ENCODE measurements around the gene LMBRD2.
"Not testable (repeated sequence)": the region's sequence is repeated elsewhere in the genome, so short reads cannot be mapped to it uniquely, and the experiment has no call there.

Gene LMBRD2

DNA sequence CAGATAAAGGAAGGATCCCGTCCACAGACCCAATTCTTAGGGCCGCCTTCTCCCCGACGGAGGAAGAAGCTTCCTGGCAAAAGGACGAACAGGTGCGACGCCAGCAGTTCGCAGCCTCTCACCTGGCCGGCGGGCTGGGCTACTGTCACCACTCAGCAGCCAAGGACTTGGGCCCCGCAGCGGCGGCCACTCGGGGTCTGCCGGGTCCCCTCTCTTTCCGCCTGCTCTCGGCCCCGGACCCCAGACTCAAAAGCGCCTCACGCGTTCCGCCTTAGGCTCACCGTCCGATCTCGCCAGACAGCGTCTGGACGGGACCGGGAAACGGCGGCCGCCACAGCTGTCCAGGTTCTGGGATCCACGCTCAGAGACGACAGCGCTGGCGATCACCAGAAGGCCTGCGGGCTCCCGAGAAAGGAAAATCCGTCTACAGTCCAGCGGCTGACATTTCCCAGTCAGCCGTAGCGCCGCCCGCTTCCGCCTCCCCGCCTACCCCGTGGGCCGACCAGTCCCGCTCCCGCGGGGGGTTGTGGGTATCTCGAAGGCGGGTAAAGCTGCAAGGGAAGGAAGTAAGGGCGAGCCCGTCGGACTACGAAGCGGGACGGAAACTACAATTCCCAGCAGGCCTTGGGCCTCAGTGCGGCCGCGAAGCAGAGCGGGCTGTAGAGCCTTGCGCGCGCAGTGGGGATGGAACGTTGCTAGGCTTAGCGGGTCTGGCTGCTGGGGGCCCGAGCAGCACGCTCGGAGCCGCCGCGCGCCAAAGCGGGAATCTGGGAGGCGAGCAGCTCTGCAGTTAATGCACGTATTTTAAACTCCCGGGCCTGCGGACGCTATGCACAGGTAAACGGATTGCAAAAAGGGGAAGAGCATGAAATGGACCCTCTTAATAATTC is at the start of gene LMBRD2, which contains the start of gene SKP2:
Gene LMBRD2, minus strand, starts transcription at position 454 of the 890 bp plus-strand sequence. CDS start 8,538 bp downstream, outside the sequence.
Gene SKP2, plus strand, starts transcription at position 678 of the 890 bp plus-strand sequence. Its CDS starts 152 bp downstream, at position 830.
- DNase-seq = peak; percentile 97

DNA sequence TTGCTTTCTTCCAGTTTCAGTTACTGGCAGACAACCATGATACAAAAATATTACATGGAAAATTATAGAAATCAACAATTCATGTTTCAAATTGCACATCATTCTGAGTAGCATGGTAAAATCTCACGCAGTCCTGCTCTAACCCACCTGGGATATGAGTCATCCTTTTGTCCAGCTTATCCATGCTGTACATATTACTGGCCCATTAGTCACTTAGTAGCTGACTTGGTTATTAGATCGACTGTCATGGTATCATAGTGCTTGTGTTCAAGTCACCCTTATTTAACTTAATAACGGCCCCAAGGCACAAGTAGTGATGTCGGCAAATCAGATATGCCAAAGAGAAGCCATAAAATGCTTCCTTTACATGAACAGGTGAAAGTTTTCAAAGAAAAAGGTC is 48.8 kb upstream of the LMBRD2 start:
- no peak for DNase-seq

DNA sequence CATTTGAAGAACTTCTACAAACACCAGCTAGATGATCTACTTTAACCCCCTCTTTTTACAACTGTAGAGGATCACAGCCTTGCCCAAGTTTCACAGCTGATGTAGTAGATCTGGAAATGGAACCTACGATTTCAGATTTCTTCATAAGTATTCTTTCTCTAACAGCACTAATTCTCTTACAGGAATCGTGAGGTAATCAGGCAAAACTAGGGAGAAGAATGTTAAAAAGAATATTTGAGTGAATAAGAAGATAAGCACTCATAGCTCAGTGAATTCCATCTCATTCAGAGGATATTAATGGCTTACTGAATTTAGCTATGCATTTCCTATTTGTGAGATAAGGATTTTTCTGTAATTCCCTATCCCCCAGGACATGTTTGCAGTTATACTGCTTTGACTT is 47.9 kb upstream of the LMBRD2 start:
- no peak for DNase-seq

DNA sequence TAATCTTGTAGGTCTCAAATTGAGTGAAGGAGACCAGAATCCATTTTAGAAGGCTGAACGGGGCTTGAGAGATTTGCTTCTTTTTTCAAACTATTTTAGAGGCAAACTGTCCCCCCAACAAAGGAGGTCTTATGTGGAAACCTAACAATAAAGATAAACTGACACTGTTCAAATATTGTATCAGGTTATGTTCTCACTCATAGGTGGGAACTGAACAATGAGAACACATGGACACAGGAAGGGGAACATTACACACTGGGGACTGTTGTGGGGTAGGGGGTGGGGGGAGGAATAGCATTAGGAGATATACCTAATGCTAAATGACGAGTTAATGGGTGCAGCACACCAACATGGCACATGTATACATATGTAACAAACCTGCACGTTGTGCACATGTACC is 47.1 kb upstream of the LMBRD2 start:
- DNase-seq = not testable (repeated sequence)

DNA sequence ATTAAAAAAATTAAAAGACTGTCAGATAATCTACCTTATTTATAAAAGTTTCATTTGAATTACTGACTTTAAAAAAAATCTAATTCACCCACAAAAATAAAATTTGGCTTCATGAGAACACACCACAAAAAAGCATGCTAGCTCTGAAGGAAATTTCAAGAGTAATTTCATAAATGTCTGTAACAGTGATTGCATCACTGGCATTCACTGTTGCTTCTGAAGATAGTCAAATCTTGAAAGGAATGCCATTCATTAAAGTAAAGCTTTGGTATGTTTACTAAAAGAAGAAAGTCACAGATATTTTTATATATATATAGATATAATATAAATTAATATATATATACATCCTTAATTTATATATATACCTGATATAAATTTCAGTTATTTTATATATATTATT is 46.6 kb upstream of the LMBRD2 start:
- DNase-seq = no peak

DNA sequence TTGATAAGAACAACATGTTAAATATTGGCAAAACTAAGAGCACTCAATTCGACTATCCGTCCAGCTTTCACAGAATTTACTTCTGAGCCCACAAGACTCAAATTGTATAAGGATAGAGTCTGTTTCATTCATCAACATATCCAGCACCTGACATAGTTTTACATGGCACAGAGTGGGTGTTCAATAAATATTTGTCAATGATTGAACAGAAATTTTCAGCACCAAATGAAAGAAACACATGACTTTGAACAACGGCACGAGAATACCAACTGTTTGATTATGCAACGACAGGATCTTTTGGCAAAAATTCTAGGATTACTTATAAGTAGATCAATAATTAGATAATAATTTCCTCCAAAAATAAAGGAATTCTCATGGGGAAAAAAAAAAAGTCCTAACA is 42.1 kb upstream of the LMBRD2 start:
- no peak for DNase-seq

DNA sequence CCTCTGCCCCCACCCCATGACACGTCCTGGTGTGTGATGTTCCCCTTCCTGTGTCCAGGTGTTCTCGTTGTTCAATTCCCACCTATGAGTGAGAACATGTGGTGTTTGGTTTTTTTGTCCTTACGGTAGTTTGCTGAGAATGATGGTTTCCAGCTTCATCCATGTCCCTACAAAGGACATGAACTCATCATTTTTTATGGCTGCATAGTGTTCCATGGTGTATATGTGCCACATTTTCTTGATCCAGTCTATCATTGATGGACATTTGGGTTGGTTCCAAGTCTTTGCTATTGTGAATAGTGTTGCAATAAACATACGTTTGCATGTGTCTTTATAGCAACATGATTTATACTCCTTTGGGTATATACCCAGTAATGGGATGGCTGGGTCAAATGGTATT is 32.7 kb upstream of the LMBRD2 start:
- DNase-seq = not testable (repeated sequence)

DNA sequence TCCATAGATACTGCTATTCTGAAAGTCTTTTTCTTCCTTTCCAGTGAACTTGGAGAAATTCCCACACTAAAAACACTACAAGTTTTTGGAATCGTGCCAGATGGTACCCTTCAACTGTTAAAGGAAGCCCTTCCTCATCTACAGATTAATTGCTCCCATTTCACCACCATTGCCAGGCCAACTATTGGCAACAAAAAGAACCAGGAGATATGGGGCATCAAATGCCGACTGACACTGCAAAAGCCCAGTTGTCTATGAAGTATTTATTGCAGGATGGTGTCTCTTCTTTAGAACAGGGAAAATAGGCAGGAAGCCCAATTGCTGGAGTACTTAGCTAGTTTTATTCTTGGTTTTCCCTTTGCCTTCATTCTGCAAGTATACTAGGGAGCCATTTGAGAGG is 30.1 kb upstream of the LMBRD2 start:
- DNase-seq = no peak

DNA sequence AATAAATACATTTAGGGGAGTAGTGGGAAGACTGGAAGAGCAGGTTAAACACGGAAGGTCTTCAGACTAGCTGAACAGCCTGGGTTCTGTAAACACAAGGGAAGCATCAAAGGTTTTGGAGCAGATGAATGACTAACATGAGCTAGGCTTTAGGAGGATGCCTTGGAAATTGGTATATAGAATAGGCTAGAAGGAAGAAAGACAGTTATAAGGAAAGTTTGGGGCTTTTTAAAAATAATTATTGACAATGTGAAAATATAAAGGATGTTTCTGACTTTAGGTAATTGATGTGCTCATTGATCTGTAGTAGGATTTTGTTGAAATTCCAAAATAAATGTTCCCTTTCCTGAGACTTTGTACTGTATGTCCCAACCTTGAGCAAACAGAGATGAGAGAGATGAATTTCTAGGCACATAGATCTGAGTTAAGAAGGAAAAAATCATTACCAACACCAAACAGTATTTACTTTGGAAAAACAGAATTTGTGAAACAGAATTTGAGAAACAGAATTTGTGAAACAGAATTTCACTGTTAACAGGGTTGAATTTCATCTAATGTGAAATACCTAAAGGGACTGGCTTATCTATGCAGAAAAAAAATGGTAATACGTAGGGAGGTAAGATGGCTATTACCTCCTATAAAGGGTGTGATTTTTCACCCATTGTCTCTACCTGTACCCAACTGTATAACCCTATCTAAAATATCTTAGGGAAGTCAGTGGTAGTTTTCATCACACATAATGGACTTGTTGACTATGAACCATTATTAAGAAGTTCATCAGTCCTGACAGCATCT is 29.1 kb upstream of the LMBRD2 start:
- DNase-seq = no peak

DNA sequence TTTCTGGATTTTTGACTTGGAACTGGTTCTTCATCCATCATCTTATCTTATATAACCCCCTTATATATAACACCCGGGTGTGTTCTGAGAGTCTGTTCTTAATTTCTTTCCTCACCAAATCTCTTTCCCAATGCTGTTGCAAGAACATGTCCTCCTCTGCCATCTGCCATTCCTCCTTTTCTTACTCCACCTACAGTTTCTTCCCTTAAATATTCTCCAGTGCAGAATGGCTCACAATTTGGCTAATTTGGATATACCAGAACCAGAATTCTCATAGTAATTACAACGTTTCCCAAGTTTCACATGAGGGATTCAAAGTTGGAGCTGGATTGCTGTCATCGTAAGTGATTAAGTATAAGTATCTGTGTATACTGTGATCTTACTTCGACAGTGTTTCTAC is 28.3 kb upstream of the LMBRD2 start:
- DNase-seq = no peak

DNA sequence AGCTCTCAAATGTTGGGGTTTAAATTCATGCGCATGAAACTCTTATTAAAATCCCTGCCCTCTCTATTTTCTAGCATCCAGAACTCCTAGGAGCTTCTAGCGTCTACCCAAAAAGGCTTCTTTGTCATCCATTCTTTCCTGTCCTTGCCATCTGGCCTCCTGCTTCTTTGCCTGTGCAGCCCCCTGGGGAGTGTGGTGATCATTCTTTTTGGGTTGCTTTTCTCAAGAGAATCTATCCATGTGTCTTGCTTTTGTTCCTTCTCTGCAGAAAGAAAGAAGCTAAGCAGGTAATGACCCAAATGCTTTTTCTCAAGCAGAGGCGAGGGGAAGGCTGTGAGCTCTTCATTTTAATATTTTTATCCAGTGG is 26.8 kb upstream of the LMBRD2 start:
- no peak for DNase-seq

DNA sequence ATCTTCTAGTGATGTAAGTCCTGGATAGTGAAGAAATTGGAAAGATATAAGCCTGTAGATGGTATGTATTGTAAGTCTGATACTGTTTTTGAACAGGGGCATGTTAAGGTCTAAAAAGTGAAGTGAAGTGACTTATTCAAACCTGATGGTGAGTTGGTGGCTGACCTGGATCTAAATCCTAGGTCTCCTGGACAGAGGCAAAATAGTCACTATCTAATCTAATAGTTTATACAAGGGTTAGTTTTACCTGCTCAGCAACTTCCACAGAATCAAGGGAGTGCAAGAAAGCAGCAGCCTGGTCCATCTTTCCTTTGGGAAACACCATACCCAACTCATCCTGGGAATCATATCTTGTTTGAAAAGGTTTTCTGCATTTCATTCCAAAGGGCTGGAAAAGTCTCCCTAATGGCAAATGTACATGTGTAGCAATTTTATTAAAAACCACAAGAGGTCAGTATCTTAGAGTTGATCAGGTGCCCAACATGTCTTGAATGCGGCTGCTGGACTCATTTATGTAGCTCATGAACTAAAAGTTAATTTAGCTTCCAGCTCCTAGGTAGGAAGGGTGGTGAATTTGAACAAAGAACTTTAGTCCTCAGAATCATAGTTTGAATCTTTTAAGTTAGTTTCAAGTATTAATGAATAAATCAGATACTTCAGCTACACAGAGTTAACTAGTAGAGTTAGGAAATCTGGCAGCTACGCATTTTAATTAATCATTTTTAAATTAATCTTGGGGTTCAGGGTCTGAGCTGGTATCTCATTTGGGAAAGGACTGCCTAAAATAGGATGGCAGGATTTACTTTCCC is 26.2 kb upstream of the LMBRD2 start:
- no peak for DNase-seq

DNA sequence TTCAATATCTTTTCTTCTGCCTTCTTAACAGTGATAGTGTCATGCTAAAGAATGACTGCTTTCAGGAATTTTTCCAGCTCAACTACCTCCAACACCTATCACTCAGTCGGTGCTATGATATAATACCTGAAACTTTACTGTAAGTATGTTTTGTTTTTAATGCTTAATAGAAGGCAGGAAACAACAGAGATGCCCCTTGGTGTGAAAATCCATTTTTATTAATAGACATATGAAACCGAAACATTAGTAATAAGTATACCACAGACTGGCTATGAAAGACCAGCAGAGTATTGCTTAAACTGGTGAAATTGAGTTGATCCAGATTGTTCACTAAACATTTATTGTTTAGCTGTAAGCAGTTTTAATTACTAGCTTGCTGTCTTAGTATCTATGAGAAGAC is 25.5 kb upstream of the LMBRD2 start:
- DNase-seq = no peak

DNA sequence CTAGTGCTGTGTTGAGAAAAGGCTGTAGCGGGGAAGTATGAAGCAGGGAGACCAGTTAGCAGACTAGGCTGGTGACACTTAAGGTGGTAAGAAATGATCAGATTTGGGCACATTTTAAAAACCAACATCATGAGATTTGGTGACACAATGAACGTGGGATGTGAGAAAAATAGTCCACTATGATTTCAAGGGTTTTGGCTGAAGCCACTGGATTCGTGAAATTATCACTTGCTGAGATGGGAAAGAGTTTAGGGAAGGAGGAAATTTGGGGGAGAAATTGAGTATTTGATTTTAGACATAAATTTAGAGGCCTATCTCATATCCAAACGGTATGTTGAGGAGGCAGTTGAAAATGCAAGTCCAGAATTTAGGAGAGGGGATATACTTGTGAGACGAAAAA is 23.4 kb upstream of the LMBRD2 start:
- DNase-seq = no peak

DNA sequence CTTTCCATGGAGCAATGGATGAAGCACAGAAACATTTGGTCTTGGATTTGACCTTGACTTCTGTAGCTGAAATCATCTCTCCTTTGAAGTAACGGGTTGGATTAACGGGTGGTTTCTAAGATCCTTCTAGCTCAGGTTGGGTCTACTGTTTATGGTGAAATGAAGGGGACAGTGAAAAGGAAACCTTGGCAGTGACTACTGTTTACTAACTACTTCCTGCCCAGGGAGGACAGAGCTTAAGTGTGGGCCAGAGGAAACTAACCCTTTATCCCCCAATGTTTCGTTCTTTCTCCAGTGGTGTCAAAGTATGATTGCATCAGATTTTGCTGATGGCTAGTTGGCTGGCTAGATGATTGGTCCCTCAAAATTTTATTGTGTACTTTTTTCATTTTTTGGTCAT is 22.4 kb upstream of the LMBRD2 start:
- DNase-seq = no peak

DNA sequence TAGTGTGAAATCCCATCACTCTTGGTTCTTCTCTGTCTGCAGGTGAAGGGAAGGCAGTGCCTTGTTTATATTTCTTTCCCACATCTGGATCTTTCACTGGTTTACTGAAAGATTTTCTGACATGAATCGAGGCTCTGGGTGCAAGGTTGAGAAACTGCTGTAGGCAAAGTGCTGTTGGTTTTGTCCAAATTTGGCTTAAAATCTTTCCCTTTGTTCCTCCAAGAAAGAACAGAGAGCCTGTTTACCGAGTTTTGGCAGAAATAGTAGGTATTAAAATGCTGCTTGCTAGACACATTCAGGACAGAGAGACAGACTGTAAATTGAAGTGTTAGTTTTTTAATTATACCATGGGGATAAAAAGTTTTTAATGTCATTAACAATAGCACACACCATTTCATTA is 21.7 kb upstream of the LMBRD2 start:
- DNase-seq = no peak

DNA sequence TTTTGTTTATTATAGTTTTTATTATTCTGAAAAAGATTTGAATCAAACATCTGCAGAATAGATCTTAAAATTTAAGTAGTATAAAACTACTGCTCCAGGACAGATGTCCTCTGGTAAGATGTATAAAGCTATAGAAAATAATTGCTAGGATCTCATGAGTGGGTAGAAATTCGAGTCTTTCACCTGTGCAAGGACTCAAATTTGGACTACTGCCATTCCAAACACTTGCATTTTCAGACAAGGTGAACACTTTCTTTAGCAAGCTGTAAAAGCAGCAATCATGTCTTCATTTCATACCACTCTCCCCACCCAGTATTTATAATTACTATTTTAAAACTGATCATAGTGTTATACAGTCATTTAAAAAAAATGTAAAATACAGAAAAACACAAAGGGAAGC is 20.9 kb upstream of the LMBRD2 start:
- DNase-seq = no peak

DNA sequence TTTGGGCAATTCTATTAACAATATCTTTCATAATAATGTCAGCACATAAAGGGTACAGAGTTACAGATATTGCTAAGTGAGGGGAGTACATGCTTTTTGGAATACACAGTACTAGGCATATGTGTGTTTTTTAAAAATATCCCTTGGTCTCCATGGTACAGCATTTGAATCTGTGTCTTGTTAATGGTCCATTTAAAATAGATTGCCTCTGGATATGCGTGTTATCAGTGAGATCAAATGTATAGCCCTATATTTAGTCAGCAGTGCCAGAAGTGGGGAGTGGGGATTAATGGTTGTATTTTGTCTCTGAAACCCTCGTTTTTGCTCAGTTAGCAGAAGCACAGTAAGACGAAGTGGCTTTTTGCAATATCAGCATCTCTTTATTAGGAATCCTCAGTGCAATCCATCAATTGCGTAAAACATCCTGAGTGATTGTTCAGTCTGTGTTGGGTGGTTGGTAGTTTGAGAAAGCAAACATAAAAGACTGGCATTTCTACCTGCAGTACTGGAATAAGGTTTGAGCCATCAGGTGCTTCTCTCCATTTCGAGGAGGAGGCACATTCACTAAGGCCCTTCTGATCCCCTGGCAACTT is 19.2 kb upstream of the LMBRD2 start:
- DNase-seq = no peak

DNA sequence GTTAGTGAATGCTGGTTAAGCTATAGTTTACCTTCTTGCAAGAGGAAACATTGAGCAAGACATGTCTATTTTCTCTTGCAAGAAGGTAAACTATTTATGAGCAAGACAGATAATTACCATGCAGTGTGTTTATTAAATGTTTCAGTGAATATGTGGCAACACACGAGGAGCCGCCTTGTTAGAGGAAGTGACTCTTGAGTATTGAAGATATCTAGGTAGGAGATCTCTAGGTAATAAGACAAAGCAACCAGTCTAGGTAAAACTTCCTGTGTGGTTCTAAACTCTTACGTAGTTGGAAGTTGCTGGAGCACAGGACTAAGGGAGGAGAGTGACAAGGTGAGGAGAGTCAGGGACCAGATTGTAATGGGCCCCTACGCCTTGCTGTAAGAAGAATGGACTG is 17.1 kb upstream of the LMBRD2 start:
- DNase-seq = no peak

DNA sequence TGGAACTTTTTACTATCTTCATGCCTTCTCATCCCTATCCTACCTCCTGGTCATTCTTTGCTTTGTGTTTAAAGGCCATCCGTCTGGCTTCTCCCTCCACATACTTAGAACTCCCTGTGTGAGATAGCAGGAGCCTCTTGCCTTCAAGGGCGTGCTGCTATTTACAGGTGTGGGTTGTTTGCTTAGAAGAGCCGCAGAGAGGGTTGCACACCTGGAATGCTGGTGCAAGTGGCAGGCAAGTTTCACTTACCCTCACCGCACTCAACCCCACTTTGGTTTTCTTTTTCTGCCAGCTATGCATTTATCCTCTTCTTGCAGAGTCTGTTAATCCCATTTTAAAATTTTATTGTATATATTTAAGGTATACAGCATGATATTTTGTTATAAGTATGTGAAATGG is 12.8 kb upstream of the LMBRD2 start:
- DNase-seq = no peak

DNA sequence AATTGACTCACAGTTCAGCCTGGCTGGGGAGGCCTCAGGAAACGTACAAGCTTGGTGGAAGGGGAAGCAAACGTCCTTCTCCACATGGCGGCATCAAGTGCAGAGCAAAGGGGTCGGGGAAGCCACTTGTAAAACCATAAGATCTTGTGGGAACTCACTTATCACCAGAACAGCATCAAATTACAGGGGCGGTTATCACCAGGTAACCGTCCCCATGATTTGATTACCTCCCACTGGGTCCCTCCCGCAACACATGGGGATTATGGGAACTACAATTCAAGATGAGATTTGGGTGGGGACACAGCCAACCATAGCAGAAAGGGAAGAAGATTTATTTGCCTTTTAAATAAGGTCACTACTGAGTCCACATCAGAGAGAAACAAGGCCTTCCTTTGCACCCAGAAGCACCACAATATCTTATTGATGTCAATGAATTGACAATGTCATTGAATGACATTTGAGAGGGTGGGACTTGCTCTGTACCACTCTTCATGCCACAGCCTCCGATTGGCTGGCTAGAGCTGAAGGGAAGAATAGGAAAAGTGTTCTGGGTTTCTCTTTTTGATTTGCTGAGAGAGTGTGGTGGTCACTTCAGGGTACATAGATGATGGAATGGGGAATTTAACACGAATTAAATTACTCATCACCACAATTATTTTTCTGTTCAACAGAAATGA is 11.3 kb upstream of the LMBRD2 start:
- no peak for DNase-seq

DNA sequence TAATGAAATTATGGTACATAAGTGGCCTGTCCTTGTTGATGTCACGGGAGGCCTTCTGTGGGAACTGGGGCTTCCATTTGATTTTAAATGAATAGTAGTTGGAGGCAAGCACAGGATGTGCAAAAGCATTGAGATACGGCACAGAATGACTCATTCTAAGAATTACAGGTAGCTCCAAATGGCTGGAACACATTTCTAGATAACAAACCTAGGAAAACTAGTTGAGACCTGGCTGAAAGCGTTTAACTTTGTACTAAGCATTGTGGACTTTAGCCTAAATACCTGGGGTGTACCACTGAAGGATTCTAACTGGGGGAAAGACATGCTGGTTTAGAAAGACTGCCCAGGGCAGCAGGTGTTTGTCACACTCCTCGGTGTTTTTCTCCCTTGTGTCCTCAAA is 9.7 kb upstream of the LMBRD2 start:
- DNase-seq = no peak
